ENCODE data around the gene AQP12B. TPM values are rescaled to one million over a fixed set of nuclear protein-coding genes. Genes with fewer than 3 reads are reported as not detected.

AQP12B gene
- total and polyA plus RNA-seq, 2 experiments from 2014 or later, result not detected

DNA sequence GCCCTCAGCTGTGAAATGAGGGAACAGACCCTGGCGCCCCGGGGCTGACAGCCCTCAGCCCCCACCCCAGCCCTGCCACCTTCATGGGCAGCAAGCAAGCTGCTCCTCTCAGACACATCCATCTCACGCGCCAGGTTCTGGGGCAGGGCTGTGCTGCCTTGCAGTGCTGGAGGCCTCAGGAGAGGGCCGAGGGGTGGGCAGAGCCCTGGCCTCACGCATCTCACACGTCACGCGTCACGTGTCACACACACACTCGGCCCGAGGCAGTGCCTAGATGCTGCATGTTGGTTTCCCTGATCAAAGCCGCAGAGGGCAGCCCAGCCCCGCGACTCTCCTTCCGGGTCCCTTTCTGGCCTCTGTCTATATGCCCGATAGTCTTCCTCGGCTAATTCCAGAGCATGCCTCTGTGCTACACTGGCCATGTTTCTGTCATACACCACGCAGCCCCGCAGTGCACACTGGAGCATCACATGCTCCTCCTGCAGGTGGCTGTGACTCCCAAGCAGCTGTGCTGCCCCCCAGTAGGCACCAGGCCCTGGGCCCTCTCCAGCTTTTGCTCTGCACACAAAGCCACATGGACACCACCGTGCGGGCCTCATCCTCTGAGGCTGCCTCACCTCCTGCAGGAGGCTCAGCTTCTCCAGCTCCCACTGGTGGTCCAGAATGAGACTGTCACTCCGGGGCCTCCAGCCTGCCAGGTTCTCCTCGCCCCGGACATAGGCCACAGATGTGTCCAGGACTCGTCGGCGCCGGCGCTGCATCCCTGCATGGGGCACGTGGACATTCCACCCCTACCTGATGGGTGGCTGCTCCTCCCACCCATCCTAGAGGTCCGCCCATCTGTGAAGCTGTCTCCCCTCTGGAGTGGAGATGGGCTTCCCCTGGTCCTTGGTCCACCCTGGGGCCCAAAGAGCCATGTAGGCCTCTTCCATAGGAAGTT is 40.4 kb upstream of the AQP12B start:
- no peaks in the 10 kb centered on the region for H3K36me3 ChIP-seq (ENCODE audit: low read depth)
- H3K79me2 ChIP-seq (ENCODE audit: insufficient read depth), result no peaks in the 10 kb centered on the region
- H3K4me2 ChIP-seq (ENCODE audit: unreplicated experiment), result no peak overlapping the region
- H3K27ac ChIP-seq, result no peak overlapping the region
- no peaks in the 10 kb centered on the region for H3K4me1 ChIP-seq (ENCODE audit: insufficient read depth)
- no peaks in the 10 kb centered on the region for H4K20me1 ChIP-seq (ENCODE audit: insufficient read depth)
- no peak overlapping the region for H2AFZ ChIP-seq
- in situ Hi-C loops (cut with MboI), result no loop called here
- no peaks in the 10 kb centered on the region for H3F3A ChIP-seq (ENCODE audit: insufficient read depth)
- WGBS, 2 experiments (ENCODE audit: low coverage in 1 of 2, low lambda C conversion rate in 2 of 2, missing lambda C conversion rate in 2 of 2), result 64 to 71% methylated on average over 28 to 32 of the region's 32 CpGs
- H3K9ac ChIP-seq, result no peak overlapping the region
- TF ChIP-seq EZH2 (IDR thresholded peaks at IDR 0.05; ENCODE audit: insufficient read depth, poor library complexity, severe bottlenecking) (no peak), EZH2phosphoT487 (IDR thresholded peaks at IDR 0.05; ENCODE audit: insufficient read depth, low read depth) (no peak)
- peak; percentile 15 for DNase-seq
- H3K9me3 ChIP-seq (ENCODE audit: low read depth), result no peaks in the 10 kb centered on the region
- H3K4me3 ChIP-seq, result no peak overlapping the region
- H3K27me3 ChIP-seq (replicated peaks; ENCODE audit: insufficient read depth), result no peaks in the 10 kb centered on the region
- no peaks in the 10 kb centered on the region for H3K9me2 ChIP-seq (ENCODE audit: insufficient read depth)

DNA sequence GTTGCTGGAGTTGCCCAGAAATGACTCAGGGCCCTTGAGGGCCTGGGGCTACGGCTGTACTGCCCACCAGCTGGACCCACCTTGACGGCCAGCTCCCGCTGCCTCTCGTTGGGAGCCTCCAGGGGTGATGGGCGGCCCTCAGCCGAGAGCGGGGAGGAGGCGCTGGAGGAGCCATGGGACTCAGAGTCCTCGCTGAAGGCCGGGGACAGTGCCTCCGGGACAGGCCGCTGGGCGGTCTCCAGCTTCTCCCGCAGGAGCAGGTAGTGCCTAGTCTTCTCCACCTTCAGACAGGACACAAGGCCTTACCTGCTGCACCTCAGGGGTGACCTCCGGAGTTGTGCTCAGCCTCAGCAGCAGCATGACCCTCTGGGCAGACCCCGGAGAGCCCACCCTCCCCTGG is 39.7 kb upstream of the AQP12B start:
- Histone ChIP-seq H3K4me3 (no peak overlapping the region), H3K4me1 (ENCODE audit: insufficient read depth) (no peaks in the 10 kb centered on the region), H3K27me3 (replicated peaks; ENCODE audit: insufficient read depth) (peaks cover 4% of the 10 kb centered on the region; the same call in 1 of the 2 replicates), H3K27ac (no peak overlapping the region), H3K9me3 (ENCODE audit: low read depth) (no peaks in the 10 kb centered on the region), H2AFZ (no peak overlapping the region), H3K9ac (no peak overlapping the region), H3K4me2 (ENCODE audit: unreplicated experiment) (no peak overlapping the region), H3K79me2 (ENCODE audit: insufficient read depth) (no peaks in the 10 kb centered on the region), H3F3A (ENCODE audit: insufficient read depth) (no peaks in the 10 kb centered on the region), H3K9me2 (ENCODE audit: insufficient read depth) (no peaks in the 10 kb centered on the region), H3K36me3 (ENCODE audit: low read depth) (no peaks in the 10 kb centered on the region), H4K20me1 (ENCODE audit: insufficient read depth) (no peaks in the 10 kb centered on the region)
- TF ChIP-seq EZH2 (IDR thresholded peaks at IDR 0.05; ENCODE audit: insufficient read depth, poor library complexity, severe bottlenecking), result no peak
- no peak for TF ChIP-seq EZH2phosphoT487 (IDR thresholded peaks at IDR 0.05; ENCODE audit: insufficient read depth, low read depth)
- in situ Hi-C loops (cut with MboI), result no loop called here
- WGBS, 2 experiments (ENCODE audit: low coverage in 1 of 2, low lambda C conversion rate in 2 of 2, missing lambda C conversion rate in 2 of 2), result 79 to 84% methylated on average over 15 to 16 of the region's 16 CpGs
- no peak for DNase-seq

DNA sequence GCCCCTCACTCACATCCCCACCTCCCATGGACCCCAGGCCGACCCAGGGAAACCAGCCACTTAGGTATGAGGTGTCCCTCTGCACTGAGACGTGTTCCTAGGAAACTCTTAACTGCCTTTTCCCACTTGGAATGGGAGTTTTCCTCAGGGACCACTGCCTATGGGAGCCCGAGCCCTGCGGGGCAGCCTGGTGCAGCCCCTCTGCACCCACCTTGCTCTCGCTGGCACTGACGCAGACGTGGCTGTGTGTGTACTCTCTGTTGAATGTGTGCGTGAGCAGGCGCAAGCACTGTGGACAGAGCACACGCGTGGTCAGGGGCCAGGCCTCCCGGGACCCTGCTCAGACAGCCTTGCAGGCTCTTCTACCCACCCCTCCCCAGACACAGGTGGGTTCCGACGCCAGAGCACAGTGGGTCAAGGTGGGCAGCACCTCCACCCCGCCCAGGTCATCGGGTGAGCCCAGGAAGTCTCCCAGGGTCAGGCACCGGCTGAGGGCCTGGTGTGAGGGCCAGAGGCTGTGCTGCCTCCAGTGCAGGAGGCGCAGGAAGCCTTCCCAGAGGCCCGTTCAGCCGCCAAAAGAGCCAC is 39.0 kb upstream of the AQP12B start:
- peaks cover 11% of the 10 kb centered on the region; the same call in 1 of the 2 replicates for H3K27me3 ChIP-seq (replicated peaks; ENCODE audit: insufficient read depth)
- H3K27ac ChIP-seq, result no peak overlapping the region
- H3K9ac ChIP-seq, result no peak overlapping the region
- no peak overlapping the region for H3K4me2 ChIP-seq (ENCODE audit: unreplicated experiment)
- no peaks in the 10 kb centered on the region for H3K79me2 ChIP-seq (ENCODE audit: insufficient read depth)
- no peaks in the 10 kb centered on the region for H3K36me3 ChIP-seq (ENCODE audit: low read depth)
- H3K9me2 ChIP-seq (ENCODE audit: insufficient read depth), result no peaks in the 10 kb centered on the region
- WGBS, 2 experiments (ENCODE audit: low coverage in 1 of 2, low lambda C conversion rate in 2 of 2, missing lambda C conversion rate in 2 of 2), result 72 to 78% methylated on average over 19 to 20 of the region's 20 CpGs
- DNase-seq, result no peak
- TF ChIP-seq EZH2 (IDR thresholded peaks at IDR 0.05; ENCODE audit: insufficient read depth, poor library complexity, severe bottlenecking), result no peak
- no peak for TF ChIP-seq EZH2phosphoT487 (IDR thresholded peaks at IDR 0.05; ENCODE audit: insufficient read depth, low read depth)
- H4K20me1 ChIP-seq (ENCODE audit: insufficient read depth), result no peaks in the 10 kb centered on the region
- H3K4me1 ChIP-seq (ENCODE audit: insufficient read depth), result no peaks in the 10 kb centered on the region
- in situ Hi-C loops (cut with MboI), result no loop called here
- H3K9me3 ChIP-seq (ENCODE audit: low read depth), result no peaks in the 10 kb centered on the region
- no peak overlapping the region for H3K4me3 ChIP-seq
- no peaks in the 10 kb centered on the region for H3F3A ChIP-seq (ENCODE audit: insufficient read depth)
- H2AFZ ChIP-seq, result no peak overlapping the region

DNA sequence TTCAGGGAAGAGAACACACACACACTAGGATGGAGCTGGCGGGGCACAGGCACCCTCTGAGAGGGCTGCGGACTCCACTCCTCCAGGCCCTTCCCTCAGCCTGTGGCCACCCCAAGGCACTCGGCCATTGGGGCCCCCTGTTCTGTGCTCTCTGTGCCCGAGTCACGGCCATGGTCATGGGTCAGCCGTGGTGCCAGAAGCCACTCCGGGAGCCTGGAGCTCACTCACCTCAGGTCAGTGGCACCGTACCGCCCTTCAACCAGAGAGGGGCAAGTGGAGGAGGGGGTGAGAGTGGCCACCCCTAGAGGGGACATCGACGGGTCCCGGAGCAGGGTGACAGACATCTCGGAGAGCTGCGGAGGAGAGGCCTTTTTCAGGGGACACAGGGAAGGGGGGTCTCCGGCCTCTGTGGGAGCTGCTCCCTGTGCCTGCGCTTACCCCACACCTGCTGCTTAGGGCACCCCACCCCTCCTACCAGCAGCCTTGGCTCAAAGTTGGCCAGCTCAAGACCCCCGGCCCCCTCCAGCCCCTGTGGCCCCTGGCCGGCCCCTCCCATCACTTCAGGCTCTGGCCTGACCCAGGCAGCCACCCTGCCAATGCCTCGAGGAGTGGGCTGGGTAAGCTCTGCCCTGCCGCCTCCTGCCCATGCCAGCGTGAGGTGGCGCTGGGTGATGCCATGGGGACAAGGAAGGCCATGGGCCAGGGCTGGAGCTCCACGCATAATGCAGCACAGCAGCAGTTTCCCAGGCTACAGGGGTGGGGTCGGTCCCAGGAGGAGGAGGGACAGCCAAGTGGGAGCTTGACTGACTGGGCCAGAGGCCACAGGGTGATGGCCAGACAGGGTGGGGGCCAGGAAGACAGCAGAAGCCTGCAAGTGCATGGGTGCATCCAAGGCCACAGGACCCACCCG is 38.3 kb upstream of the AQP12B start:
- no peak for TF ChIP-seq EZH2phosphoT487 (IDR thresholded peaks at IDR 0.05; ENCODE audit: insufficient read depth, low read depth)
- no peak for TF ChIP-seq EZH2 (IDR thresholded peaks at IDR 0.05; ENCODE audit: insufficient read depth, poor library complexity, severe bottlenecking)
- Histone ChIP-seq H3F3A (ENCODE audit: insufficient read depth) (no peaks in the 10 kb centered on the region), H3K9me2 (ENCODE audit: insufficient read depth) (no peaks in the 10 kb centered on the region), H3K27ac (no peak overlapping the region), H3K27me3 (replicated peaks; ENCODE audit: insufficient read depth) (peaks cover 12% of the 10 kb centered on the region; the same call in 1 of the 2 replicates), H3K4me3 (no peak overlapping the region), H3K36me3 (ENCODE audit: low read depth) (no peaks in the 10 kb centered on the region), H2AFZ (no peak overlapping the region), H3K4me1 (ENCODE audit: insufficient read depth) (no peaks in the 10 kb centered on the region), H4K20me1 (ENCODE audit: insufficient read depth) (no peaks in the 10 kb centered on the region), H3K4me2 (ENCODE audit: unreplicated experiment) (no peak overlapping the region), H3K9ac (no peak overlapping the region), H3K9me3 (ENCODE audit: low read depth) (no peaks in the 10 kb centered on the region), H3K79me2 (ENCODE audit: insufficient read depth) (no peaks in the 10 kb centered on the region)
- WGBS, 2 experiments (ENCODE audit: low coverage in 1 of 2, low lambda C conversion rate in 2 of 2, missing lambda C conversion rate in 2 of 2), result 47 to 57% methylated on average over 23 of the region's 25 CpGs
- no peak for DNase-seq
- in situ Hi-C loops (cut with MboI), result no loop called here

Measured in GM23248 (cell line).